Measurements from ENCODE around the gene F2RL3.

Gene F2RL3

DNA sequence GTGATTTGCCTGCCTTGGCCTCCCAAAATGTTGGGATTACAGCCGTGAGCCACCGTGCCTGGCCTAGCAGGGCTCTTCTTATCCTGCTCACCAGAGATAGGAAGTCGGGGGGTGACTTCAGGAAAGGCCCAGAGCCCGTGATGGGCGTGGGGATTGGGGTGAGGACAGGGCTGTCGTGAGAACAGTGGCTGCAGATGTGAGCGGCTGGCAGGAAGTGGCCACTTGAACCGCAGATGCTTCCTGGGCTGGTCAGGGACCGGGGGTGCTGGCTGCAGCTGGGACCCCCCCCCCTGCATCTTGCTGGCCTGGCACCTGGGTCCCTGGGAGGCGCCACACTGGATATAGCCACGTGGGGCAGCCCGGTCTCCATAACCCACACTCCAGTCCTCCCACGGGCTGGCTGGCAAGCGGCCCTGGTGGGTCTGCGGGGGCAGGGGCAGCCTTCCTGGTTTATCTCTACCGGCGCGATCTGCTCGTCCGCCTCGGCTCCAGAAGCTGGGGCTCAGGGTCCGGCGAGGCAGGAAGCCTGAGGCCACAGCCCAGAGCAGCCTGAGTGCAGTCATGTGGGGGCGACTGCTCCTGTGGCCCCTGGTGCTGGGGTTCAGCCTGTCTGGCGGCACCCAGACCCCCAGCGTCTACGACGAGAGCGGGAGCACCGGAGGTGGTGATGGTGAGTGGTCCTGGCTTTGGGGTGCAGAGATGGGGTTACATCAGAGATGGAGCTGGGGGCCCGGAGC lies at the start of gene F2RL3:
TSS of gene F2RL3 (plus strand) at position 371 of the 737 bp plus-strand sequence. CDS start at position 562, 191 bp downstream.
- peak within 1 kb of the TSS; percentile 55 for H3K4me3 ChIP-seq (ENCODE audit: low read depth, low read length)
- peak; percentile 94 for DNase-seq (ENCODE audit: low read depth)
- TF ChIP-seq, protein P1, sequence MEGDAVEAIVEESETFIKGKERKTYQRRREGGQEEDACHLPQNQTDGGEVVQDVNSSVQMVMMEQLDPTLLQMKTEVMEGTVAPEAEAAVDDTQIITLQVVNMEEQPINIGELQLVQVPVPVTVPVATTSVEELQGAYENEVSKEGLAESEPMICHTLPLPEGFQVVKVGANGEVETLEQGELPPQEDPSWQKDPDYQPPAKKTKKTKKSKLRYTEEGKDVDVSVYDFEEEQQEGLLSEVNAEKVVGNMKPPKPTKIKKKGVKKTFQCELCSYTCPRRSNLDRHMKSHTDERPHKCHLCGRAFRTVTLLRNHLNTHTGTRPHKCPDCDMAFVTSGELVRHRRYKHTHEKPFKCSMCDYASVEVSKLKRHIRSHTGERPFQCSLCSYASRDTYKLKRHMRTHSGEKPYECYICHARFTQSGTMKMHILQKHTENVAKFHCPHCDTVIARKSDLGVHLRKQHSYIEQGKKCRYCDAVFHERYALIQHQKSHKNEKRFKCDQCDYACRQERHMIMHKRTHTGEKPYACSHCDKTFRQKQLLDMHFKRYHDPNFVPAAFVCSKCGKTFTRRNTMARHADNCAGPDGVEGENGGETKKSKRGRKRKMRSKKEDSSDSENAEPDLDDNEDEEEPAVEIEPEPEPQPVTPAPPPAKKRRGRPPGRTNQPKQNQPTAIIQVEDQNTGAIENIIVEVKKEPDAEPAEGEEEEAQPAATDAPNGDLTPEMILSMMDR (IDR thresholded peaks at IDR 0.05; ENCODE audit: insufficient read depth, low read depth, low read length, missing control alignments) = no peak

DNA sequence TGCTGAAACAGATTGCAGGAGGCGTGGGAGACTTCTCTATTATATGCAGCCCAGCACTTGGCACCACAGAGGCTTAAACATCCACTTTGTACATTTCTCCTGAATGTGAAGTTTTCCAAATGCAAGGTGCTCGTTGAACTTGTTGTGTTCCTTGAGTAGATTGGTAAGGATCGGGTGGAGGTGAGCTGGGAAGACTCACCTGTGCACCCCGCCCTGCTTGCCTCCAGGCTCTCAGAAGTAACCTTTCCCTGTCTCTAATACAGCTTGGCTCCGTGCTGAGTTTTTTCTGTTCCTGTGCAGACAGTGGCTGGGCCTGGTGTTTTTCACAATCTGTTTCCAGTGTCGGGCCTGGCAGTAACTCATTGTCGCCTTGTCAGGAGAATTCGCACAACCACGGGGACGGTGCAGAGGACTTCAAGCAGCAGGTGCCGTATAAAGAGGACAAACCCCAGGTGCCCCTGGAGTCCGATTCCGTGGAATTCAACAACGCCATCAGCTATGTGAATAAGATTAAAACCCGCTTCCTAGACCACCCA lies 47.3 kb upstream of the F2RL3 start:
- no peak for DNase-seq (ENCODE audit: low read depth)
- TF ChIP-seq, protein P1 (IDR thresholded peaks at IDR 0.05; ENCODE audit: insufficient read depth, low read depth, low read length, missing control alignments) = no peak

DNA sequence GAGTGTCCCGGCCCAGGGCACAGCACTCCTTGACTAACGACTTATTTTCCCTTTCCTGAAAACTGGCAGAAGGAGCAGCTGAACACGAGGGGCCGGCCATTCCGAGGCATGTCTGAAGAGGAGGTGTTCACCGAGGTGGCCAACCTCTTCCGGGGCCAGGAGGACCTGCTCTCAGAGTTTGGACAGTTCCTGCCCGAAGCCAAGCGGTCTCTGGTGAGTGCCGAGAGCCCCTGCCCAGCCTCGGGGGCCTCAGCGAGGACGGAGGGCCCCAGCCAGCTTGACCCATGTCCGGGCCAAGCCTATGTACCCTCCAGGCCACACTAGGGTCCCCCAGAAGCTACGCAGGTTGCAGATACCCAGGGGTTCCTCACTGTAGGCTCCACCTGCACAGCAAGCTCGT lies 41.9 kb upstream of the F2RL3 start:
- no peak for DNase-seq (ENCODE audit: low read depth)
- H3K4me3 ChIP-seq (ENCODE audit: low read depth, low read length) = no peak overlapping the region
- TF ChIP-seq, protein P1 (IDR thresholded peaks at IDR 0.05; ENCODE audit: insufficient read depth, low read depth, low read length, missing control alignments) = no peak

More for the DNA sequence above, 47.3 kb upstream of the F2RL3 start:
- no peak overlapping the region for H3K4me3 ChIP-seq (ENCODE audit: low read depth, low read length)

DNA sequence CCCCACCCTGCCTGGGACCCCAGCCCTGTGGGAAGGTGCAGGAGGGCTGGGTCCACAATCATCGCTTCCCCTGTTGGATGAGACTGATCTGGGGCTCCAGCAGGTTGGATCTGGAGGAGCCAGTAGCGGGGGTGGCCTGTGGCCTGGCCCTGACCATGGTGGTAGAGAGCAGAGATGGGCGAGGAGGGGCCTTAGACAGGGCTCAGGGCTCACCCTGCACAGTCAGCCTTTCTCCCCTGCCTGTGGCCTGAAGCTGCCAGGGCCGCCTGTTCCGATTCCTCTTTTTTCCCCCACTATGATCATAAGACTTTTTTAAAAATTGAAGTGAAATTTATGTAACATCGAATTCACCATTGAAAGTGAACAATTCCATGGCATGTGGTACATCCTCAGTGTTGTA lies 41.4 kb upstream of the F2RL3 start:
- no peak for DNase-seq (ENCODE audit: low read depth)
- H3K4me3 ChIP-seq (ENCODE audit: low read depth, low read length) = no peak overlapping the region
- TF ChIP-seq, protein P1 (IDR thresholded peaks at IDR 0.05; ENCODE audit: insufficient read depth, low read depth, low read length, missing control alignments) = no peak

DNA sequence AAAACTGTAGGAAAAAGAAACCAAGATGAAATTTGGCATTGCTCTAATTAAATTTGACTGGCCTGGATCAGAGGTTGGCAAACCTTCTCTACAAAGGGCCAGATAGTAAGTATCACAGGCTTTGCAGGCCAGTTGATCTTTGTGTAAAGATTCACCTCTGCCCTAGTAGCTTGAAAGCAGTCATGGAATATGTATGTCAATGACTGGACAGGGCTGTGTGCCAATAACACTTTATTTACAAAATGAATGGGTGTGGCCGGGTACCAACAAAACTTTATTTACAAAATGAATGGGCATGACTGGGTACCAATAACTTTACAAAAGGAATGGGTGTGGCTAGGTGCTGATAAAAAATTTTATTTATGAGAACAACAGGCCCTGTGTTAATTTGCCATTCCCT lies 39.6 kb upstream of the F2RL3 start:
- DNase-seq (ENCODE audit: low read depth) = no peak
- TF ChIP-seq, protein P1 (IDR thresholded peaks at IDR 0.05; ENCODE audit: insufficient read depth, low read depth, low read length, missing control alignments) = no peak
- no peak overlapping the region for H3K4me3 ChIP-seq (ENCODE audit: low read depth, low read length)

DNA sequence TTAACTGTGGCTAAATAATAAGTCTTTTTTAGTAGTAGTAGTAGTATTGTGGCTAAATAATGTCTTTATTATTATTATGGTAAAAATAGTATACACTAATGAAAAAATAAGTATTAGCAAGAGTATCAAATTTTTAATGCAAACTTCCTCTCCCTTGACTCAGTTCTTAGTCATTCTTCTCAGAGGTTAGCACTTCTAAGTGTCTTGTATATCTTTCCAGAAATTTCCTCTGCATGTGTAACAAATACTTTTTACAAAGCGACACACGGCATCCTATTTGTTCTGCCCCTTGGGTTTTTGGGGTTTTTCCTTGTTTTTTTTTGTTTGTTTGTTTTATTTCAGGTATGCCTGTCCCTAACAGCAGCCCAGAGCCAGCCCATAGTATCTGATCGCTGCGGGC lies 38.7 kb upstream of the F2RL3 start:
- TF ChIP-seq, protein P1 (IDR thresholded peaks at IDR 0.05; ENCODE audit: insufficient read depth, low read depth, low read length, missing control alignments) = no peak
- no peak for DNase-seq (ENCODE audit: low read depth)
- H3K4me3 ChIP-seq (ENCODE audit: low read depth, low read length) = no peak overlapping the region

Data from GM12865 (cell line).